K562 (cell line): ENCODE results near the gene PRKCB. TPM values are rescaled to one million over a fixed set of nuclear protein-coding genes. Genes with fewer than 3 reads are reported as not detected.

Experiments used
- ATAC-seq: fragments of 200-7000 bp; cut with Tn5 transposase; 3 replicates; pipeline ENCODE4 v1.9.1; 2020; ENCODE audit warnings: moderate library complexity
- BruUV-seq: library from RNA; stranded (reverse); fragments of 400-500 nt; replicated peaks from 2 replicates; lab custom pipeline; 2021; lab: Mats Ljungman, UMichigan
- CTCF ChIA-PET: fragments of 300-600 bp; formaldehyde crosslinking; extraction: SDS; loops from one replicate; lab custom pipeline; 2021; ENCODE audit warnings: low intra/inter-chr PET ratio; lab: Yijun Ruan, JAX
- POLR2A ChIA-PET: fragments of 300-600, 350-650 bp; sonication (Branson Sonifier 250); formaldehyde crosslinking; extraction: SDS; loops from one replicate; lab custom pipeline; 2021; ENCODE audit warnings: antibody characterized with exemption, inconsistent platforms; lab: Yijun Ruan, JAX
- DNase-seq, 4 experiments: peaks; one replicate each; pipeline versions ENCODE4 v3.0.0 to v3.0.0-alpha.2; 2011 to 2018; ENCODE audit warnings: low spot score in 3 of 4, mixed read lengths in 3 of 4; ENCODE audit errors: extremely low read depth in 1 of 4
- FAIRE-seq: peaks from 2 replicates; lab custom pipeline; 2011; peaks lifted over from hg19 to GRCh38; lab: Jason Lieb, UNC
- H2AFZ ChIP-seq: 2 replicates; pipeline ENCODE4 v1.6.0; 2011; ENCODE audit warnings: low read depth, low read length, control low read depth, inconsistent platforms
- H3K27ac ChIP-seq: fragments of 200-600 bp; 3 replicates; pipeline ENCODE4 v1.8.0; 2011; ENCODE audit warnings: low read depth, mild to moderate bottlenecking, control low read depth, inconsistent platforms, low read length, moderate library complexity, mixed read lengths; ENCODE audit errors: extremely low read depth
- H3K27me3 ChIP-seq, 2 experiments: fragments of 300-600 bp in 1 of 2; 2 replicates in 1 of 2; 3 replicates in 1 of 2; pipeline versions ENCODE4 v1.6.0 to v1.8.0; 2011; ENCODE audit warnings: inconsistent platforms in 2 of 2, low read length in 2 of 2, mild to moderate bottlenecking in 1 of 2, mixed read lengths in 1 of 2, moderate library complexity in 1 of 2; ENCODE audit not compliant: control insufficient read depth in 2 of 2, insufficient read depth in 2 of 2
- H3K36me3 ChIP-seq: fragments of 300-600 bp; 3 replicates; pipeline ENCODE4 v1.8.0; 2011; ENCODE audit warnings: mild to moderate bottlenecking, low read length, inconsistent platforms; ENCODE audit not compliant: control insufficient read depth, insufficient read depth
- H3K4me1 ChIP-seq, 2 experiments: fragments of 200-600 bp in 1 of 2; replicated peaks in 1 of 2; 2 replicates in 1 of 2; 3 replicates in 1 of 2; pipeline versions ENCODE4 v1.5.1 to v1.8.0; 2011; ENCODE audit warnings: inconsistent platforms in 2 of 2, low read length in 2 of 2, mild to moderate bottlenecking in 1 of 2, mixed read lengths in 1 of 2, moderate library complexity in 1 of 2; ENCODE audit not compliant: control insufficient read depth in 2 of 2, insufficient read depth in 2 of 2
- H3K4me2 ChIP-seq: 2 replicates; pipeline ENCODE4 v1.6.1; 2011; ENCODE audit warnings: low read length, control low read depth, inconsistent platforms, mixed read lengths; ENCODE audit not compliant: insufficient read depth
- H3K4me3 ChIP-seq: fragments of 200-600 bp; sonication (generic), shearing (Covaris generic); 2 replicates; pipeline ENCODE4 v1.5.1; 2016; ENCODE audit warnings: control low read depth, inconsistent platforms
- H3K79me2 ChIP-seq: fragments of 200-600 bp; 3 replicates; pipeline ENCODE4 v1.8.0; 2011; ENCODE audit warnings: low read length, inconsistent platforms; ENCODE audit not compliant: control insufficient read depth, insufficient read depth
- H3K9ac ChIP-seq, 2 experiments: 2 replicates each; pipeline versions ENCODE4 v1.6.0 to v1.6.1; 2011; ENCODE audit warnings: low read depth in 2 of 2, low read length in 2 of 2, control low read depth in 1 of 2, inconsistent platforms in 1 of 2, mild to moderate bottlenecking in 1 of 2, mixed read lengths in 1 of 2; ENCODE audit not compliant: insufficient read depth in 1 of 2
- H3K9me1 ChIP-seq: one replicate; pipeline ENCODE4 v1.6.0; 2011; ENCODE audit warnings: inconsistent platforms, mild to moderate bottlenecking, low read length, moderate library complexity; ENCODE audit not compliant: control insufficient read depth, insufficient read depth
- H3K9me3 ChIP-seq: replicated peaks from 2 replicates; pipeline ENCODE4 v1.5.1; 2011; ENCODE audit warnings: low read depth, low read length, inconsistent platforms; ENCODE audit not compliant: control insufficient read depth, insufficient read depth
- H4K20me1 ChIP-seq: replicated peaks from 2 replicates; pipeline ENCODE4 v1.6.1; 2011; ENCODE audit warnings: low read length, inconsistent platforms, mixed read lengths; ENCODE audit not compliant: control insufficient read depth, insufficient read depth
- EP400 ChIP-seq: fragments of 450-650 bp; IDR thresholded peaks from 2 replicates; pipeline ENCODE4 v1.6.1; 2017; ENCODE audit warnings: antibody characterized with exemption, mild to moderate bottlenecking, moderate library complexity
- ID3 ChIP-seq, 2 experiments: fragments of 250-450 bp in 1 of 2; fragments of 450-650 bp in 1 of 2; sonication (Bioruptor Pico) in 1 of 2; IDR thresholded peaks; 2 replicates each; pipeline versions ENCODE4 v1.6.1 to v1.8.0; 2016 to 2021; ENCODE audit warnings: mild to moderate bottlenecking in 2 of 2, moderate library complexity in 2 of 2, missing compliant biosample characterization in 1 of 2, missing genetic modification characterization in 1 of 2
- JUNB ChIP-seq: fragments of 450-650 bp; formaldehyde crosslinking; conservative IDR thresholded peaks from 2 replicates; pipeline ENCODE4 v1.4.0; 2020; ENCODE audit warnings: mild to moderate bottlenecking
- KDM5B ChIP-seq: fragments of 200-600 bp; sonication (generic); IDR thresholded peaks from 2 replicates; pipeline ENCODE4 v1.6.1; 2012; ENCODE audit warnings: low read depth, mild to moderate bottlenecking, moderate library complexity, low read length, control low read depth, inconsistent platforms; ENCODE audit not compliant: insufficient replicate concordance
- MITF ChIP-seq: IDR thresholded peaks from 2 replicates; pipeline ENCODE4 v1.6.1; 2014; ENCODE audit warnings: antibody characterized with exemption
- NCOA2 ChIP-seq, 2 experiments: fragments of 450-650 bp; IDR thresholded peaks; 2 replicates each; pipeline ENCODE4 v1.6.1; 2018; ENCODE audit warnings: mild to moderate bottlenecking in 2 of 2, moderate library complexity in 1 of 2; ENCODE audit not compliant: partially characterized antibody in 2 of 2
- PCBP1 ChIP-seq: fragments of 200-400 bp; formaldehyde crosslinking; IDR thresholded peaks from 2 replicates; pipeline ENCODE4 v1.6.1; 2018; ENCODE audit warnings: mild to moderate bottlenecking, low read depth, low read length; ENCODE audit not compliant: poor library complexity, severe bottlenecking
- PHB ChIP-seq: fragments of 250-450 bp; sonication (Bioruptor Pico); IDR thresholded peaks from 2 replicates; pipeline ENCODE4 v1.5.0; 2021
- SLC30A9 ChIP-seq: fragments of 250-450 bp; sonication (Bioruptor Pico); IDR thresholded peaks from 2 replicates; pipeline ENCODE4 v1.8.0; 2022; ENCODE audit warnings: mild to moderate bottlenecking, moderate library complexity
- TEAD2 ChIP-seq: fragments of 450-650 bp; IDR thresholded peaks from 2 replicates; pipeline ENCODE4 v1.6.1; 2016; ENCODE audit warnings: missing genetic modification characterization, control low read depth, missing compliant biosample characterization
- TFE3 ChIP-seq: fragments of 450-650 bp; formaldehyde crosslinking; IDR thresholded peaks from 2 replicates; pipeline ENCODE4 v1.4.0; 2020; ENCODE audit warnings: mild to moderate bottlenecking, mixed read lengths
- TRIM28 ChIP-seq: fragments of 450-650 bp; IDR thresholded peaks from 2 replicates; pipeline ENCODE4 v1.6.1; 2017
- ZNF140 ChIP-seq: fragments of 250-450 bp; sonication (Bioruptor Pico); IDR thresholded peaks from 2 replicates; pipeline ENCODE4 v1.8.0; 2021; ENCODE audit warnings: moderate library complexity, mild to moderate bottlenecking, inconsistent platforms
- ZNF23 ChIP-seq: fragments of 250-450 bp; sonication (Bioruptor Pico); IDR thresholded peaks from 2 replicates; pipeline ENCODE4 v1.4.0; 2020; ENCODE audit warnings: mild to moderate bottlenecking
- ZNF449 ChIP-seq: fragments of 250-450 bp; sonication (Bioruptor Pico); IDR thresholded peaks from 2 replicates; pipeline ENCODE4 v1.8.0; 2022; ENCODE audit warnings: moderate library complexity, mild to moderate bottlenecking, inconsistent platforms
- WGBS: fragments of 100-300 bp; shearing (Covaris generic); methylation state at CpG from one replicate; pipeline ENCODE4 v1.1.6; 2016; ENCODE audit warnings: low coverage, mixed read lengths; ENCODE audit not compliant: insufficient coverage; ENCODE audit errors: missing lambda C conversion rate; 5-methylcytosine and 5-hydroxymethylcytosine counted together
- in situ Hi-C: fragments of 300-500 bp; cut with MboI; formaldehyde crosslinking; loops from 4 replicates; pipeline ENCODE4 v1.15.0; 2018; ENCODE audit warnings: inconsistent platforms, mixed read lengths
- intact Hi-C: fragments of 100-400 bp; cut with micrococcal nuclease; formaldehyde crosslinking; loops from 2 replicates; pipeline ENCODE4 v1.14.2; 2022
- polyA plus RNA-seq, 8 experiments: library from polyadenylated mRNA; depleted of rRNA in 4 of 8; stranded (reverse) in 5 of 8; unstranded in 3 of 8; fragments of >200 nt; fragmentation: Nextera tagmentation in 2 of 8; fragmentation: Illumina TruSeq in 1 of 8; extraction: Ambion mirVana in 2 of 8; extraction: Trizol in 1 of 8; gene quantifications; 2 replicates each; pipeline versions ENCODE4 v1.2.1 to v1.2.3, GENCODE V29; 2011 to 2014; ENCODE audit warnings: inconsistent platforms in 1 of 8, missing spikeins in 1 of 8
- total RNA-seq, 7 experiments: library from RNA; depleted of rRNA in 6 of 7; stranded (reverse); fragments of >200 nt in 6 of 7; fragmentation: Illumina TruSeq in 2 of 7; extraction: Trizol in 2 of 7; gene quantifications; 2 replicates each; pipeline versions ENCODE4 v1.2.1 to v1.2.3, GENCODE V29; 2011 to 2021; ENCODE audit warnings: low replicate concordance in 1 of 7

PRKCB gene
- total and polyA plus RNA-seq, 9 of the 15 experiments (the other 6 are each of a cell fraction or from before 2014, with no cell fraction given): 49.9 to 276 (median 148) TPM

- Histone ChIP-seq H3K4me2 (no peak overlapping the region), H3K36me3 (peaks cover 88% of the 10 kb centered on the region), H3K27ac (no peak overlapping the region), H3K9ac (no peak overlapping the region), H2AFZ (no peak overlapping the region), H3K9me3 (no peaks in the 10 kb centered on the region; the same call in 1 of the 2 replicates), H3K4me3 (no peak overlapping the region)
- FAIRE-seq (no peak), DNase-seq (no peak)
- POLR2A ChIA-PET: interaction anchor here (0.6 kb wide), 1 partner anchor 13 kb away, joined by 3 read pairs; no protein-coding TSS in a partner anchor
- TF ChIP-seq PHB (no peak), PCBP1 (no peak), SLC30A9 (CRISPR knock-in tag) (no peak), ID3 (CRISPR knock-in tag; IDR thresholded peaks at IDR 0.05) (no peak), ID3 (tag; IDR thresholded peaks at IDR 0.05) (no peak), TRIM28 (no peak), MITF (no peak), TEAD2 (tag) (no peak), KDM5B (no peak), ZNF449 (CRISPR knock-in tag) (no peak), ZNF140 (CRISPR knock-in tag) (no peak), NCOA2 (IDR thresholded peaks at IDR 0.05; ENCODE audit: partially characterized antibody in 2 of 2) (no peak), TFE3 (no peak), ZNF23 (CRISPR knock-in tag) (no peak), JUNB (CRISPR knock-in tag) (no peak), EP400 (no peak)
- TF ChIP-seq, all 486 proteins: peak for 0
- no peaks in the 10 kb centered on the region for H3K27me3 ChIP-seq
- BruUV-seq: no TSS peak
- peaks cover 4% of the 10 kb centered on the region for H3K9me1 ChIP-seq
- no peaks in the 10 kb centered on the region; the same call in 1 of the 2 replicates for H4K20me1 ChIP-seq
- ATAC-seq: no peak
- 69% methylated on average over 2 of the region's 2 CpGs for WGBS
- CTCF ChIA-PET: no interaction called here
- no peaks in the 10 kb centered on the region; the same call in 2 of the 3 replicates for H3K79me2 ChIP-seq
- intact Hi-C loops: no loop called here
- in situ Hi-C loops: no loop called here
- no peaks in the 10 kb centered on the region for H3K4me1 ChIP-seq
Observed at GRCh38 chr16:24195221-24195620, 359.4 kb downstream of the PRKCB start.
